H9 (cell line): ENCODE results near the gene MDK. TPM values are rescaled to one million over a fixed set of nuclear protein-coding genes. Genes with fewer than 3 reads are reported as not detected.

Experiments used
- DNase-seq: peaks from one replicate; pipeline ENCODE4 v3.0.0-alpha.2; 2017
- H2AFZ ChIP-seq: one replicate; pipeline ENCODE4 v1.6.1; 2013; ENCODE audit warnings: mild to moderate bottlenecking, low read length, control low read depth, moderate library complexity
- H2AK5ac ChIP-seq: 2 replicates; pipeline ENCODE4 v1.6.1; 2013; ENCODE audit warnings: low read length, control low read depth, mixed read lengths; ENCODE audit not compliant: insufficient read length
- H2BK120ac ChIP-seq: one replicate; pipeline ENCODE4 v1.6.1; 2013; ENCODE audit warnings: low read depth, mild to moderate bottlenecking, low read length, control low read depth, inconsistent platforms; ENCODE audit not compliant: poor library complexity, severe bottlenecking
- H2BK12ac ChIP-seq: 2 replicates; pipeline ENCODE4 v1.6.1; 2013; ENCODE audit warnings: low read length, control low read depth, mixed read lengths, low read depth; ENCODE audit not compliant: insufficient read length
- H2BK15ac ChIP-seq: 2 replicates; pipeline ENCODE4 v1.6.1; 2013; ENCODE audit warnings: low read depth, low read length, control low read depth
- H2BK20ac ChIP-seq: one replicate; pipeline ENCODE4 v1.6.1; 2013; ENCODE audit warnings: low read depth, mild to moderate bottlenecking, low read length, control low read depth, inconsistent platforms; ENCODE audit not compliant: poor library complexity, severe bottlenecking
- H2BK5ac ChIP-seq: 2 replicates; pipeline ENCODE4 v1.6.1; 2013; ENCODE audit warnings: low read length, control low read depth, mixed read lengths; ENCODE audit not compliant: insufficient read length
- H3K14ac ChIP-seq: 2 replicates; pipeline ENCODE4 v1.6.1; 2013; ENCODE audit warnings: low read length, control low read depth; ENCODE audit not compliant: insufficient read depth
- H3K18ac ChIP-seq: 2 replicates; pipeline ENCODE4 v1.6.1; 2013; ENCODE audit warnings: low read depth, mild to moderate bottlenecking, mixed read lengths, low read length, control low read depth; ENCODE audit not compliant: insufficient read length
- H3K23ac ChIP-seq: 2 replicates; pipeline ENCODE4 v1.6.1; 2013; ENCODE audit warnings: low read length, control low read depth, mixed read lengths, low read depth; ENCODE audit not compliant: insufficient read length
- H3K23me2 ChIP-seq: 2 replicates; pipeline ENCODE4 v1.6.1; 2013; ENCODE audit warnings: low read depth, mild to moderate bottlenecking, mixed read lengths, low read length, control low read depth; ENCODE audit not compliant: insufficient read length, poor library complexity, severe bottlenecking
- H3K27ac ChIP-seq: 2 replicates; pipeline ENCODE4 v1.5.1; 2013; ENCODE audit warnings: low read length, control low read depth, mixed read lengths, low read depth; ENCODE audit not compliant: insufficient read length
- H3K27me3 ChIP-seq: 2 replicates; pipeline ENCODE4 v1.6.1; 2013; ENCODE audit warnings: low read length, control low read depth, inconsistent platforms; ENCODE audit not compliant: insufficient read depth
- H3K4ac ChIP-seq: 2 replicates; pipeline ENCODE4 v1.6.1; 2013; ENCODE audit warnings: low read depth, mild to moderate bottlenecking, control low read depth, inconsistent platforms, low read length, moderate library complexity
- H3K4me1 ChIP-seq: 2 replicates; pipeline ENCODE4 v1.6.1; 2013; ENCODE audit warnings: low read length, control low read depth, inconsistent platforms; ENCODE audit not compliant: insufficient read depth
- H3K4me2 ChIP-seq: 2 replicates; pipeline ENCODE4 v1.6.1; 2013; ENCODE audit warnings: low read length, control low read depth, mixed read lengths; ENCODE audit not compliant: insufficient read length, insufficient read depth
- H3K56ac ChIP-seq: 2 replicates; pipeline ENCODE4 v1.6.1; 2013; ENCODE audit warnings: low read depth, mild to moderate bottlenecking, mixed read lengths, low read length, control low read depth; ENCODE audit not compliant: insufficient read length
- H3K79me1 ChIP-seq: 2 replicates; pipeline ENCODE4 v1.6.1; 2013; ENCODE audit warnings: low read depth, mild to moderate bottlenecking, moderate library complexity, low read length, control low read depth, inconsistent platforms; ENCODE audit not compliant: insufficient read depth, poor library complexity, severe bottlenecking
- H3K79me2 ChIP-seq: 2 replicates; pipeline ENCODE4 v1.6.1; 2013; ENCODE audit warnings: low read length, control low read depth, inconsistent platforms; ENCODE audit not compliant: insufficient read depth
- H3K9ac ChIP-seq: 2 replicates; pipeline ENCODE4 v1.6.1; 2013; ENCODE audit warnings: low read length, control low read depth, mixed read lengths; ENCODE audit not compliant: insufficient read length; ENCODE audit errors: extremely low read depth
- H3K9me3 ChIP-seq: one replicate; pipeline ENCODE4 v1.6.1; 2013; ENCODE audit warnings: low read depth, low read length, inconsistent platforms; ENCODE audit not compliant: control insufficient read depth
- H3T11ph ChIP-seq: one replicate; pipeline ENCODE4 v1.6.1; 2013; ENCODE audit warnings: mild to moderate bottlenecking, low read length, control low read depth, inconsistent platforms
- H4K20me1 ChIP-seq: one replicate; pipeline ENCODE4 v1.6.1; 2013; ENCODE audit not compliant: control insufficient read depth, insufficient read length, insufficient read depth
- H4K5ac ChIP-seq: 2 replicates; pipeline ENCODE4 v1.6.1; 2013; ENCODE audit warnings: low read depth, mild to moderate bottlenecking, mixed read lengths, low read length, control low read depth; ENCODE audit not compliant: insufficient read length
- H4K8ac ChIP-seq: replicated peaks from 2 replicates; pipeline ENCODE4 v1.6.1; 2013; ENCODE audit warnings: low read length, control low read depth, mixed read lengths, low read depth; ENCODE audit not compliant: insufficient read length
- H4K91ac ChIP-seq: 2 replicates; pipeline ENCODE4 v1.6.1; 2013; ENCODE audit warnings: low read depth, mild to moderate bottlenecking, moderate library complexity, mixed read lengths, low read length, control low read depth; ENCODE audit not compliant: insufficient read length
- H3K27ac Mint-ChIP-seq, 3 experiments: 2 replicates in 2 of 3; 3 replicates in 1 of 3; pipeline ENCODE4 v1.8.0; 2020 to 2021; ENCODE audit warnings: mixed read lengths in 3 of 3, mild to moderate bottlenecking in 1 of 3, moderate library complexity in 1 of 3
- H3K27me3 Mint-ChIP-seq: 2 replicates; pipeline ENCODE4 v1.8.0; 2021; ENCODE audit warnings: low read depth, mild to moderate bottlenecking, moderate library complexity, mixed read lengths
- H3K36me3 Mint-ChIP-seq, 3 experiments: 2 replicates in 2 of 3; 3 replicates in 1 of 3; pipeline ENCODE4 v1.8.0; 2020 to 2021; ENCODE audit warnings: low read depth in 3 of 3, mixed read lengths in 3 of 3; ENCODE audit not compliant: insufficient read depth in 1 of 3
- H3K4me1 Mint-ChIP-seq, 2 experiments: 2 replicates each; pipeline ENCODE4 v1.8.0; 2020; ENCODE audit warnings: mixed read lengths in 2 of 2
- H3K4me3 Mint-ChIP-seq, 2 experiments: 2 replicates in 1 of 2; 3 replicates in 1 of 2; pipeline ENCODE4 v1.8.0; 2020 to 2021; ENCODE audit warnings: mild to moderate bottlenecking in 2 of 2, mixed read lengths in 2 of 2, moderate library complexity in 1 of 2
- H3K9me3 Mint-ChIP-seq, 2 experiments: 2 replicates in 1 of 2; 3 replicates in 1 of 2; pipeline ENCODE4 v1.8.0; 2020; ENCODE audit warnings: mild to moderate bottlenecking in 2 of 2, mixed read lengths in 2 of 2, moderate library complexity in 1 of 2
- WGBS: extraction: QIAGEN DNeasy Blood & Tissue Kit; methylation state at CpG from one replicate; pipeline ENCODE4 v1.1.7; 2013; ENCODE audit warnings: missing lambda C conversion rate, low lambda C conversion rate, mixed read lengths; ENCODE audit not compliant: insufficient read length; ENCODE audit errors: extremely low coverage; 5-methylcytosine and 5-hydroxymethylcytosine counted together
- total RNA-seq: library from RNA; stranded (reverse); gene quantifications from 2 replicates; pipeline ENCODE4 v1.2.1, GENCODE V29; 2021
- TF ChIP-seq, protein P1 (sequence below): fragments of 200-600 bp; sonication (generic); conservative IDR thresholded peaks from 3 replicates; pipeline ENCODE4 v1.8.0; 2021; ENCODE audit warnings: antibody characterized with exemption, mild to moderate bottlenecking

MDK gene
- total RNA-seq, 1 experiment from 2014 or later, result 392 TPM

DNA sequence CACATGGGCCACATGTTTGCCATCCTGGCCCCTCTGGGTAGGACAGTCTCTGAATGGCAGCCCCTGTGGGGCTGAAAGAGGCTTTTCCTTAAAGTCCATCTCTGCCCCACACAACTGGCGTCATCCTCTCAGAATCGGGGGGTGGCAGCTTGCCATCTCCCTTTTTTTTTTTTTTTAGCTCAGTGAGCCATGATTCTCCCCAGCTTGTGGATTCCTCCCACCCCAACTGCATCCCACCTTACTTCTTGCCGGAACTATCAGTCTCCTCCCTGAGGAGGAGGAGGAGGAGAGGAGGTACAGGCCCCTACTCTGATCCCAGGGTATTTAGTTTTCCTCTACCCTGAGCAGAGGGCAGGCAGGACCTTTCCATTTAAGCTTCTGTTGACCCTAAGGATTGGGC is 30.8 kb upstream of the MDK start:
- H3K9me3 Mint-ChIP-seq, result no peaks in the 10 kb centered on the region; a peak in 2 of 5 replicates
- Histone ChIP-seq H4K20me1 (peaks cover 5% of the 10 kb centered on the region), H3K4ac (no peak overlapping the region), H3K9ac (no peak overlapping the region), H3K9me3 (no peaks in the 10 kb centered on the region), H3K14ac (no peak overlapping the region), H3K79me1 (peaks cover 12% of the 10 kb centered on the region), H2BK20ac (no peak overlapping the region), H3K79me2 (peaks cover 14% of the 10 kb centered on the region; the same call in 1 of the 2 replicates), H3K27ac (no peak overlapping the region), H3K18ac (no peak overlapping the region), H4K91ac (no peak overlapping the region), H2BK12ac (no peak overlapping the region), H3K27me3 (no peaks in the 10 kb centered on the region), H2AK5ac (no peak overlapping the region), H3K4me1 (peaks cover 18% of the 10 kb centered on the region; the same call in 1 of the 2 replicates), H2BK15ac (no peak overlapping the region), H3K23ac (no peak overlapping the region), H3K4me2 (no peak overlapping the region), H2AFZ (no peak overlapping the region), H3K56ac (no peak overlapping the region), H3K23me2 (peaks cover 10% of the 10 kb centered on the region), H4K8ac (no peak overlapping the region), H2BK120ac (no peak overlapping the region), H4K5ac (no peak overlapping the region), H3T11ph (no peak overlapping the region), H2BK5ac (no peak overlapping the region)
- no peak overlapping the region; a peak in 1 of 7 replicates for H3K27ac Mint-ChIP-seq
- no peak overlapping the region; a peak in 1 of 5 replicates for H3K4me3 Mint-ChIP-seq
- TF ChIP-seq, protein P1, sequence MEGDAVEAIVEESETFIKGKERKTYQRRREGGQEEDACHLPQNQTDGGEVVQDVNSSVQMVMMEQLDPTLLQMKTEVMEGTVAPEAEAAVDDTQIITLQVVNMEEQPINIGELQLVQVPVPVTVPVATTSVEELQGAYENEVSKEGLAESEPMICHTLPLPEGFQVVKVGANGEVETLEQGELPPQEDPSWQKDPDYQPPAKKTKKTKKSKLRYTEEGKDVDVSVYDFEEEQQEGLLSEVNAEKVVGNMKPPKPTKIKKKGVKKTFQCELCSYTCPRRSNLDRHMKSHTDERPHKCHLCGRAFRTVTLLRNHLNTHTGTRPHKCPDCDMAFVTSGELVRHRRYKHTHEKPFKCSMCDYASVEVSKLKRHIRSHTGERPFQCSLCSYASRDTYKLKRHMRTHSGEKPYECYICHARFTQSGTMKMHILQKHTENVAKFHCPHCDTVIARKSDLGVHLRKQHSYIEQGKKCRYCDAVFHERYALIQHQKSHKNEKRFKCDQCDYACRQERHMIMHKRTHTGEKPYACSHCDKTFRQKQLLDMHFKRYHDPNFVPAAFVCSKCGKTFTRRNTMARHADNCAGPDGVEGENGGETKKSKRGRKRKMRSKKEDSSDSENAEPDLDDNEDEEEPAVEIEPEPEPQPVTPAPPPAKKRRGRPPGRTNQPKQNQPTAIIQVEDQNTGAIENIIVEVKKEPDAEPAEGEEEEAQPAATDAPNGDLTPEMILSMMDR, result no peak
- H3K4me1 Mint-ChIP-seq, result peaks cover 59 to 65% of the 10 kb centered on the region in 2 experiments
- no CpG with 5 or more reads among the region's 3 CpGs for WGBS
- DNase-seq, result no peak
- H3K27me3 Mint-ChIP-seq, result peaks cover 8% of the 10 kb centered on the region
- H3K36me3 Mint-ChIP-seq, result peaks cover 0 to 4% (median 0%) of the 10 kb centered on the region in 3 experiments; a peak in 1 of 7 replicates
